ENCODE results near the gene CPEB2. TPM values are rescaled to one million over a fixed set of nuclear protein-coding genes. Genes with fewer than 3 reads are reported as not detected.

Gene CPEB2
- total and polyA plus RNA-seq, 9 of the 15 experiments (the other 6 are each of a cell fraction or from before 2014, with no cell fraction given) = 0.39 to 3.0 (median 1.4) TPM

GRCh38 chr4:15021311-15021710, 19.0 kb downstream of the CPEB2 start (continued):
- TF ChIP-seq ZBTB40 (IDR thresholded peaks at IDR 0.05) (no peak), ZBTB40 (CRISPR knock-in tag; IDR thresholded peaks at IDR 0.05) (no peak), GTF2E2 (tag; IDR thresholded peaks at IDR 0.05) (no peak)
